ENCODE results near the gene ADGRV1.

GRCh38 chr5:91065496-91065895 lies 506.9 kb downstream of the ADGRV1 start:
- TF ChIP-seq CTCF (IDR thresholded peaks at IDR 0.05; ENCODE audit: low read depth, low read length, poor library complexity, severe bottlenecking) (no peak), EZH2phosphoT487 (IDR thresholded peaks at IDR 0.05; ENCODE audit: borderline replicate concordance, low read length) (no peak)

All from DOHH2 (cell line).